HG02588 (cell line): ENCODE measurements around the gene CMKLR1.

Experiments
- ATAC-seq: cut with Tn5 transposase; IDR thresholded peaks from one replicate; pipeline ENCODE4 v1.9.1; 2021; ENCODE audit warnings: mild to moderate bottlenecking, moderate library complexity; ENCODE audit not compliant: unreplicated experiment

CMKLR1 gene

DNA sequence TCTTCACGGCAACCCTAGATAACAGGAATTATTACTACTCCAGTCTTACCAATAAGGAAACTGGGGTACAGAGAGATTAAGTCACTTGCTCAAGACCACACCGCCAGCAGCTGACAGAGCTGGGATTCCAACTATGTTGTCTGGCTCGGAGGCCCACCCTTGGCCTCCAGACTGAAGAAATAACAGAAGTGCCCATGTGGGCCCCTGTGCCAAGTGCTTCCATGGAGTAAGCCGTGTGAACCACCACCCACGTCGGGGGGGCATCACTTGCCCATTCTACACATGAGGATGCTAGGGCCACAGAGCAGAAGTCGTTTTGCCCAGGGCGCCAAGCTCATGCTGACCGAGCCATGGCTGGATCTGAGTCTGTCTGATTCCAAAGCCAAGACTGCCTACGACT, 926 bp upstream of the CMKLR1 start:
- no peak for ATAC-seq

DNA sequence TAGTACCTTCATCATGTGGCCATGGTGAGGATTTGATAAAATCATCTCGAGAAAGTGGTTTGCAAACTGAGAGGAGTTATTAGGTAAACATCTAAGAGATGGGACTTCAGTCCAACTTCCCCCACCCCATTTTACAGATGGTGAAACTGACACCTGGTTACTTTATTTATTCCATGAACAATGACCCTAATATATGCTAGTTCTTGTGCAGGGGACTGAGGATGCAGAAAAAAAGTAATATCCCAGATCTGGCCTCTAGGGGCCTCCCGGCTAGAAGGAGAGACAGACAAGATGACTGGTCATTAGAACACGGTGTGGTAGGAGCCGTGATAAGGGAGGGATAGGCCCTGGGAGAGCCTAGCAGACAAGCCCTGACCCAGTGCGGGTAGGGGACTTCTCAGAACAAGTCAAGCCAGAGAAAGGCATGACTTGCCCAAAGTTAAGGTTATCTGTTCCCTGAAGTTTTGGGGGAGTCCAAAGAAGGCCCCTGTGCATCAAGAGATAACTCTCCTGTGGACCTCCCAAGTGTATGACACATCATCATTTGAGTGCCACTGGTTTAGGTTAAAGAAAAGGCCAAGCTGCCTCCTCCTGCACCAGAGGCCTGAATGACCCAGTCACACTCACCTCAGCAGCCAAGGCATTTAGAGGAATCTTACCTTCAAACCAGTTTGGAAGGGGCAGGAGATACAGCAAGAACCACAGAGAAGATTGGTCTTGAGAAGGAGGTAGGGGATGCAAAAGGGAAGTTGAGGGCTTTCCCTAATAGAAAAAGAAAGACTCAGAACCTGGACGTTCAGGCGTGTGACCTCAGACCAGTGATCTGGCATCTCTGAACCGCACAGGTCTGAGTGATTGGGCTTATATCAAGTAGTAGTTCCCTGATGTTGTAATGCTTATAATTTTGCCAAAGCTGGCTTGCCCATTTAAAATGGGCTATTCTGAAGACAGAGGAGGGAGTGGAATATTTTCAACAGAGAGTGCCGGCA, 1.6 kb downstream of the CMKLR1 start:
- ATAC-seq, result no peak

DNA sequence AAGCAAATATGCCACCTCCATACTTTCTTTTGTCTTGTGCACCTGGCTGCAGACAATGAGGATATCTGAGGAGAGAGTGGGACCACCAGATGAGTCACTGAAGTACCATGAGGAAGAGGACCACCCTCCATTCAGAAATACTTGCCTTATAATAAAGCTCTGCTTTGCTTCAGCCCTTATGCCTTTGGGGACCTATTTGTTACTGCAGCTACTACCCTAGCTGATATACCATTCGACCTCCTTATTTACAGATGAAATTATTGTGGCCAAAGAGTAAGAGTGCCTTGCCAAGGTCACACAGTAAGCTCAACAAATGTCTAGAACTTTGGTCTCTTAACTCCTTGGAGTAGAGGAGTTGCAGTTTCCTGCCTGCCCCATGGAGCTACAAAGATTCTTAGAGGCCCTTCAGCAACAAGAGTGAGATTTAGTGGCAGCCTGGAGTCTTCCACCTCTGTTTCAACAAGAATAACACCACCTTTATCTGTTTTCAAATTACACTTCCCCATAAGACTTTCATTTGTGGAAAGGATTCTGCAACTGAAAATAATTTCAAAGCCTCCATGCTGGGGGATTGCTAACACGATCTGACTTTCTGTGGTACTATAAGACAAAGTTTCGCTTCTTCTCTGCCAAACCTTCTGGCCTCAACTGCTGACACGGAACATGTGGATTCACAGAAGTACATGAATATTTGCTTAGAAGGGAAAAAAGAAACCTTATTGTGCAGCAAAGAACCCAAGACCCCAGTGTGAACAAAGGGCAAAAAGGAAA, 3.6 kb downstream of the CMKLR1 start:
- ATAC-seq, result no peak

DNA sequence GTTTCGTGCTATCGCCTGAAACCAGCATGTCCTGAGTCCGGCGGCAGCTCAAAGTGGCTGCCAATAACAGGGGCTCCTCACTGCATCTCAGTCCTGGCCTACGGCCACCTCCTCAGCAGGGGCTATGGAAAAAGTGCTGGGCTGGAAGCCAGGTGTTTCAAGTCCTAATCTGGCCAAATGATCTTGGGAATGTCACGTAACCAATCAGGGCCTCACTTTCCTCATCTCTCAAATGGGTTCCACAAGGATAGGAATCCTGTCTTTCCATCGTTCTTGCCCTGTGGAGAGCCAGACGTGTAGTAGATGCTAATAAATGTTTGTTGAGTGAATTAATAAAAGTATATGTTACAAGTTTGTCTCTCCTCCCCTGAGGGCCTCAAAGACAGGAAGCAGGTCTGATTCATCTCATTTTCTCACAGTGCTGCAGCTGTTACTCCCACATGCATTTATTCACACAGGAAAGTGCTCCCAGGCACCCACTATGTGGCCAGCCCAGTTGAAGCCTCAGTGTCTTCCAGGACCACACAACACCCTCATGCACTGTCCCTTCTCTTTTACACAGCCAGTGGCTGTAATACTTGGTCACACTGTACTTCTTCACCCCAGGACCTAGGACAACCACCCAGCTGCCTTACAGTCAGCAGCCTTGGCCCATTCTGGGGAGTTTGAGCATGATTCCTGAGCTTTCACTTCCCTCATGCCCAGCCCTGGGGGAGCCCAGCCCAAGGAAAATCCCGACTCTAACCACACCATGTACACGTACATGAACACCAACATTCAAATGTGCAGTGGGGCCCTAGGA, 5.0 kb downstream of the CMKLR1 start:
- ATAC-seq, result no peak

DNA sequence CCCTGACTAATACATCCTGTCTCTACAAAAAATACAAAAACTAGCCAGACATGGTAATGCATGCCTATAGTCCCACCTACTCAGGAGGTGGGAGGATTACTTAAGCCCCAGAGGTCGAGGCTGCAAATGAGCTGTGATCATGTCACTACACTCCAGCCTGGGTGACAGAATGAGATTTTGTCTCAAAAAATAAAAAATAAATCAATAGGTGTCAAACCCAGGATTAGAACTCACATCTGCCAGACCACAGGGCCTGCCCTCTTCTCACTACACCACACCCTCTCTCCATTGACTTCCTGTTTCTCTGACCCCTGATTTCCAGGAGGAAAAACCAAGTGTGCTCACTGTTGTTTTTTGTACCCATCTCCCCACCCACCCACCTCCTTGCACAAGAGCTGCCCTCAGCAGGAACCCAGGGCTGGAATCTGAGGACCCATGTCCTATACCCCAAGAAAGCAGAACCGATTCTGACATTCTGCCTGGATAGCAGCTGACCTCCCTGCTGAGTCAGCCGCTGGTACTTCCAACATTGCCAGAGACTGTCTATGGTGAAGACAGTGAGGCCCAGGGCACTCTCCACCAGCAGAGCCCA, 6.2 kb downstream of the CMKLR1 start:
- ATAC-seq, result no peak

DNA sequence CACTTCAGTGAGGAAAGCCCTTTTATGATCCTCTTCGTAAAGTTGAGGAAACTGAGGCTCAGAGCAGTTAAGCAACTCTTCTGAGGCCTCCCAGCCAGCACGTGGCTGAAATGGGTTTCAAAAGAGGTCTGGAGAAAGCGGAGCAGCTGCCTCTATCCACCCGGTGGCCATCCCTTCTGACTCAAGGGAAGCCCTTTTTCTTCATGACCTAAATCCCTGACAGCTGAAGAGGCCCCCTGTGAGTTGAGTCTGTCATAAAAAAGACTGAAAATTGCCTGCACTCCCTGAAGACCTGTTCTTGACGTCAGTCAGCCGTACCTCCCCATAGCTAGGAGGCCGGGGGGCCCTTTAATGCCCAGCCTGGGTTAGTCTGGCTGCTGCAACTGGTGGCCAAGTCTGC, 10.7 kb downstream of the CMKLR1 start:
- no peak for ATAC-seq

DNA sequence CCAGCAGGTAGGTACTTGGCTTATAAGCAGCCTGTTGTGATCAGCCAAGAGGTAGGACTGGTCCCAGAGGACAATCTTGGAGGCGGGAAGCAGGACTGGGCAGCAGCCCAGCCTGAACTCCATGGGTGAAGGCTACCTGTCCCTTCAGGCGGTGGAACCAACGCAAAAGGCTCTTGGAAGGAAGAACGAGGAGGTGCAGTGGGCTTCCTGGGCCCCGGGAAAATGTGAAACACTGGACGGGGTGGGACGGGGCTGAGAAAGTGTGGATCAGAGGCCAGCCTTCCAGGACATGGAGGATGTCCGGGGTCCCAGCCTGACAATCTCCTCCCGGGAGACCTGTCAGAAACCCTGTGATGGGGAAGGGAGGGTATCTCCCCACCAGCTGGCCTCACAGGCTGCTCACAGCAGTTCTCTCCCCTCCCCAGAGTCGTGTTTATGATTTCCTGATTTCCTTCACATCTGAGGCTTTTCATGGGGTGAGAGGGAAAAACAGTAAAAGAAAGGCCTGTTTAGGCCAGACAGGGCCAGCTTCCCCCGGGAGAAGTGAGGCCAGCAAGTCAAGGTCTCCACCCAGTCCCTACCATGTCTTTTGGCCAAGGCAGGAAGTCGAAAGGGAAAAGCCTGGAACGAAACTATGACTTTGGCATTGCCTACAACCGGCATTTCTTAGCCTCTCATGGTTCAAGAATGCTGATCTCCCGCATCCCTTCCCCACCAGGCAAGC, 11.3 kb downstream of the CMKLR1 start:
- ATAC-seq, result no peak

DNA sequence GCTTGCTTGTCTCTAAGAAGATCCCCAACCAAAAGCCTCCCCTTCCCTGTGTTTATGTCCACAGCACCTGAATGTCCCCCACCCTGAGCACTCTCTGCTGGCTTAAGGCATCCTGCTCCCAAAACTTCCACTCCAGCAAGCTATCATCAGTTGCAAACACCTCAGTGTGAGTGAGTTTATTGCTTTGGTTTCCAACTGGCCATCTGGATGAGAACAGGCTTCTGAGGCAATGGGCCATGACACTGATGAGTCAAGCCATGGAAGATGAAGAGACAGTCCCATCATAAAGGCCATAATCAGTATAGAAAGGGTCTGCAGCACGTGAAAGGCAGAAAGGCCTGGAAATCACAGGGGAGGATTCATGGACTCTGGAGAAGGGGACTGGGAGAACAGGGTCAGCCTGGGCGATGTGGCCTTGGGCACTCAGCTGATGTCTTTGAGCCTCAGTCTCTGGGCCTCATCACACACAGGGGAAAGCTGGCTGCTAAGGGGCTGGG, 12.8 kb downstream of the CMKLR1 start:
- ATAC-seq, result no peak

DNA sequence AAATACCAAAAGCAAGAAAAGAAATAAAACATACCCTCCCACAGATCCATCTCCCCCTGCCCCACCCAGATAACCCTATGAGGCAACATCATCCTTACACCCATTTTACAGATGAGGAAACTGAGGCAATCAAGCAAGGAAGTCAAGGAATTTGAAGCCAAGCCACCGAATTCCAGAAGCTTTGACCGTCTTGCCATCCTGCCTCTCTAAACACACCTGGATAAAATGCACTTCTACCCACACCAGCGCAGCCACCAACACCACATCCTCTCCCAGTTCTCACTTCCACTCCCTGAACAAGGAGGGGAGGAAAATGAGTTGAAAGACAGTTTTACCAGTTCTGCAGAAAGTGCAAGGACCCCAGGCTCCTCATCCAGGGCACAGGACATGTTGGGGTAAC, 13.6 kb downstream of the CMKLR1 start:
- ATAC-seq, result no peak

DNA sequence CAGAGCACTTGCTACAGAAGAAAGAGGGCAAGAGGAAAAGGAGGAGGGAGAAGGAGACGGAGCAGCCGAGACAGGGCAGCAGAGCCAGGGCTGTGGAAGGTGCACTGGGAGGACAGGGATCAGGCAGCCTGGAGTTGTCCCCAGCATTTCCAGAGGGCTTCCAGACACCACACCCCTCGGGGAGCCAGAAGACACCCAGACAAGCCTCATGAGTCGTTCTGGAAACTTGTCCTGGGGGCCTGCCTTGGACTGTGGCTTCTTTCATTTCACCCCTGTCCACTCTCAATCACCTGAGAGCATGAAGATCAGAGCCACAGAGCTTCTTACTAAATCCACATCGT, 14.1 kb downstream of the CMKLR1 start:
- ATAC-seq, result no peak

DNA sequence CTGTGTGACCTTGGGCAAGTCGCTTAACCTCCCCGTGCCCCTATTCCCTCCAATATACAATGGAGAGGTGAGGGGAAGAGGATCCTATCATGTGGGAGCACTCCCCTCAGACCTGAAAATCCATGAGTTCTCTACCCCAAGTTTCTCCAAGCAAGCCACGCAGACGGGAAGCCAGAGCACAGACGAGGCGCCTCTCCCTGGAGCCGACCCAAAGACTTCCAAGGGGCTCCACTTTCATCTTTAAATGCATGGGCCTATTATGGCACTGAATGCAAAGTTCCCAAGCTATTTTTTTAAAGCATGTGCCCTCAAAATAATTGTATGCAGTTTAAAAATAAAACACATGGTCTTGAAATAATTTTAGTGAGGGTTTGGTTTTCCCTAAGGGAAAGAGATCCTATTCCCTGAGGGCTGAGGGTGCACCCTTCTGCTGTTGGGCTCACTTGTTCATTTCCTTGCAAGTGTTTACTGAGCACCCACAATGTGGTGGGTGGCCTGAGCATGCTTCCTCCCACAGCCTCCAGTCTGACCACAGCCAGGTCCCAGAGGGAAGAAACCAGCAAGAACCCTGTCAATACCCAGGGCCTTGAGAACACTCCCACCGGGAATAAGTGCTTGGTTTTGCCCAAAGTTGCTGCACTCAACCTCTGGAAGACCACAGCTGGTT, 14.6 kb downstream of the CMKLR1 start:
- ATAC-seq, result no peak

DNA sequence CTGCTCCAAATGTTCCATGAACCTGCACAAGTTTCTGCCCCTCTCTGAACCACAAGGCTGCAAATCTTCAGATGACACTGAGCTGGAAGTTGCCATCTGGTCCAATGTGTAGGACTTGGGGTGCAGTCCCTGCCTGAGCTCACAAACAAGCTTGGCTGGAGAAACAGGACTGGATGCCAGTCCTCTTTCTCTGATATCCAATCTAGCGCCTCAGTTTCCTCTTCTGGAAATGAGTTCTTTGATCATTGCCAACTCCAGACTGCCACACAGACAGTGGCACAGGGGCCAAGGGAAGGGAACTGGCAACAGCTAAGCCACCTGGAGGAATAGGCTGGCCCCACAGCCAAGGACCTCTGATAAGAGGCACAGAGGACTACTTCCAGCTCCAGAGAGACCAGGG, 15.5 kb downstream of the CMKLR1 start:
- ATAC-seq, result no peak

DNA sequence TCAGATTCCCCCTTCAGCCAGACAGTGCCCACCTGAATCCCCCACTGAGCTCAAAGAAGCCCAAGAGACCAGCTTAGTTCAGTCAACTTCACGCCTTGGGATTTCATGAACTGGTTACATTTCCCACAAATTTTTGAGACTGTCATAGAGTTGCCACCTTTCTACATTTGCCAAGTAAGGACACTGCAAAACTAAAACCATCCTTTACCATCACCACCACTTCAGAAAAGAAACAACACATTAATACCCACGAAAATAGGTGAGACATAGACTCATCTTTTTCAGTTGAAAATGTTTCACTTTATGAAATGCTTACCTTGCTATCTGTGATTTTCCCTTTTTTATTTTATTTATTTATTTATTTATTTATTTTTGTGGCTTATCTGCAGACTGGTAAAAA, 16.1 kb downstream of the CMKLR1 start:
- ATAC-seq, result no peak

DNA sequence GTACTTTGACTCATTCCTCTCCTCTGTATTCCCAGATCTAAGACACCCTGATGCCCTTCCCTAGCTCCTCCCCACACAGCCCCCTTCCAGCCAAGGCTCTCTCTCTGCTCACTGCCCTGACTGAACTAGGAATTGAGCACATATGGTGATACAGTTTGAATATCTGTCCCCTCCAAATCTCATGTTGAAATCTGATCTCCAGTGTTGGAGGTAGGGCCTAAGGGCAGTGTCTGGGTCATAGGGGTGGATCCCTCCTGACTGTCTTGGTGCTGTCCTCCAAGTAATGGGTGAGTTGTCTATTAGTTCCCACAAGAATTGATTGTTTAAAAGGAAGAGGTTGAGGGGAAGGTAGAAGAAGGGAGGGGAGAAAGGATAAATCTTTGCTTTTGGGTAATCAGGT, 17.4 kb downstream of the CMKLR1 start:
- ATAC-seq, result no peak

DNA sequence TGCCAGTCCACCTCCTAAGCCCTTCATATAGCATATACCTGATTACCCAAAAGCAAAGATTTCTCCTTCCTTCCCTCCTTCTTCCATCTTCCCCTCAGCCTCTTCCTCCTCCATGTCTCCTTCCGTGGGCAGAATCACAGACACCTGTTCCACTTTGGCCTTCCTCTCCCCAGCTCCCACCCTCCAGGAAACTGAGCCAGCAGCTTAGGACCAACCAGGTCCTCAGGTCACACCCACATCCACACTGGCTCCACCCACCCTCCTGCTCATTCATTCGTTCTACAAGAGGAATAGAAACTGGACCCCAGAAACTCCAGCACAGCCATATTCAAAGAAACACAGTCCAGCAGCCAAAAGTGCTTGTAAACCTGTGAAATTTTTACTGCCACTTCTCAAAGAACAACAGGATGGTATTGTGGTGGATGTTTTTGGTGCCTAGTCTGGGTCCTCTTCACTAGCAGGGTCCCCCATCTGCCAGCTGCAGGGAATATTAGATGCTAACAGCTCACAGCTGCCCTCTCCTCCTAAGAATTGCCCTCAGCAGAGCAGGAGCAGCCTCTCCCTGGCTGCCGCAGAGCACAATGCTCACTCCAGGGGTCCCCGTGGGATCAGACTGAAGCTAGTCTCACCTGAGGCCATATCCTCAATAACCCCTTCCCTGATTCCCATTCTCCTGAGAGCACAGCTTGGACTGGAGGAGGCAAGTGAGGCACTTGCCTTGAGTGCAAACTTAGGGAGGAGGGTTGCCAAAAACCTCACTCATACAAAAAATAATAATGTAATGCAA, 18.4 kb downstream of the CMKLR1 start:
- no peak for ATAC-seq

DNA sequence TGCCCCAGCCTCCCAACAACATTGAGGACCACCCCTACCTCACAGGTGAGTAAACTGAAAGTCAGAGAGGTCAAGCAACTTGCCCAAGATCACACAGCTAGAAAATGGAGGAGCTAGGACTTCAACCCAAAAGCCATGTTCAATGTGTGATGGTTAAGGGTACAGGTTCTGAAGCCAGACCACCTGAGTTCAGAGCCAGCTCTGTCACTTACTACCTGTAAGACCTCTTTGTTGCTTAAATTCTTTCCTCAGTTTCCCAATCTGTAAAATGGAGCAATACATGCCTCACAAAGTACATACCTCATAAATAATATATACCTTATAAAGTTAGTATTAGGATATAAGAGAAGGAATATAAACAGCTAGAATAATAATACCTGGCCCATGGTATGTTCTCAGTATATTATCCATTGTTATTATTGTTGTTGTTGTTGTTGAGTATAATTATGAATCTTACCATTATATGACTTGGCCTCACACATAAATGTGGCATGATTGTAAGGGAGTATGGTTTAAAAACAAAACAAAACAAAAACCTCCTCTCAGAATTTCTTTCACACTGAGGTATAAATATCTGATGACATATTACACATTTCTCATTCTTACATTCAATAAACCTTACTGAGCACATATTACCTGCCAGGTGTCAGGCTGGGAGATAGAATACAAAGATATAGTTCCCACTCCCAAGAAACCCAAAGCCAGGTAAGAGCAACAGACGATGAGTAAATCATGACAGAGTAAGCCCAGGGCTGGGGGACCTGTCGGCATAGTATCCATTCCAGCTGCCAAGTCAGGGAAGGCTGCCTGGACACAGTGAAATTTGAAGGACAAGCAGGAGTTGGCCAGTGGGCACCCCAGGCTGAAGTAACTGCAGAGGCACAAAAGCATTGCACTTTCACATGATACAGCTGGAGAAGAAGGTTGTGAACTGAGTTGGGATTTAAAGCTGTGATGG, 19.6 kb downstream of the CMKLR1 start:
- ATAC-seq, result no peak

DNA sequence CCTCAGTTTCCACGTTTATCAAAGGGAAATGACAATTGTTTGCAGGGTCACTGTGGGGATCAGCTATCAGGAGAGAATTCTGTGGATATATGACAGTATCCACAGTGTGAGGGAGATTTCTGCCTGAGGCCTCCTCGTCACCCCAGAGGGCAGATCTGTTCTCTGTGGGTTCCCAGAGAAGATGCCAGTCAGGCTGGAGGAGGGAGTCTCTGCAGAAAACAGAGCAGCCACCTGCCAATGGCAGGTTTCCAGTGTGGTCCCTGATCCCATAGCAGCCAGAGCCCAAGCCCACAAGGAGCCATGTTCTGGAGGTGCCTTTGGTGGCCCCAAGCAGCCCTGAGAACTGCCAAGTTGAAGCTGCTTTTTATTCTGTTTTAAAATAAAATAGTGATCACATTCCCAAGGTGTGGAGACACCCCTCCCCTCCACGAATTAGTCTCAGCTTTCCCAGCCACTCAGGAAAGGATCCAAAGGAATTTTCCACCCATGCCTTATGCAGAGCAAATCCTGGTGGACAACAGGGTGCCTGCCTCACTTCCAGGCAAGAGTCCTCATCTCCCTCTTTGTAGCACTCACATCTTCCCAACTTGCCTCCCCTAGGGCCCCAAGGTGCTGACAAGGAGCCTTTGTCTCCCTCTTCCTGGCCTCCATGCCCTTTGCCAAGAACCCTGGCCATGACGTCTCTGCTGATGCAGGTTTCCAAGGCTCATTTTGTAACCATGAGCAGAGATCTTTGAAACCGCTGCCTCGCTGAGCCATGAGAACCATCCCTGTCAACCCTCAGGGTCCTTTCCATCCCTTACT, 20.4 kb downstream of the CMKLR1 start:
- ATAC-seq, result no peak
